ENCODE data around the gene GALNT1. TPM values are rescaled to one million over a fixed set of nuclear protein-coding genes. Genes with fewer than 3 reads are reported as not detected.

GALNT1 gene
- total RNA-seq, 1 experiment from 2014 or later, result 62.6 TPM

- H3K36me3 ChIP-seq, result peaks cover 25% of the 10 kb centered on the region
- DNase-seq, result no peak
- H3K9me3 ChIP-seq, result no peaks in the 10 kb centered on the region
Observed at GRCh38 chr18:35711227-35711626, 129.7 kb downstream of the GALNT1 start.

GRCh38 chr18:35713545-35713944, 132.0 kb downstream of the GALNT1 start:
- no peak overlapping the region for H3K4me3 ChIP-seq
- peaks cover 25% of the 10 kb centered on the region for H3K36me3 ChIP-seq
- no peaks in the 10 kb centered on the region for H3K9me3 ChIP-seq
- no peak for DNase-seq
- H3K27me3 ChIP-seq, result no peaks in the 10 kb centered on the region

More at GRCh38 chr18:35711227-35711626, 129.7 kb downstream of the GALNT1 start:
- Histone ChIP-seq H3K4me3 (no peak overlapping the region), H3K27me3 (no peaks in the 10 kb centered on the region)

GRCh38 chr18:35714539-35714938, 133.0 kb downstream of the GALNT1 start:
- H3K27me3 ChIP-seq, result no peaks in the 10 kb centered on the region
- no peak for DNase-seq
- peaks cover 22% of the 10 kb centered on the region for H3K36me3 ChIP-seq

GRCh38 chr18:35715139-35715538, 133.6 kb downstream of the GALNT1 start:
- Histone ChIP-seq H3K36me3 (peaks cover 16% of the 10 kb centered on the region), H3K4me3 (no peak overlapping the region), H3K27me3 (no peaks in the 10 kb centered on the region), H3K9me3 (peaks cover 5% of the 10 kb centered on the region; the same call in 1 of the 2 replicates)
- DNase-seq, result no peak

More at GRCh38 chr18:35714539-35714938, 133.0 kb downstream of the GALNT1 start:
- Histone ChIP-seq H3K4me3 (no peak overlapping the region), H3K9me3 (peaks cover 5% of the 10 kb centered on the region; the same call in 1 of the 2 replicates)

- Histone ChIP-seq H3K36me3 (peaks cover 12% of the 10 kb centered on the region), H3K9me3 (peaks cover 5% of the 10 kb centered on the region; the same call in 1 of the 2 replicates), H3K4me3 (no peak overlapping the region), H3K27me3 (no peaks in the 10 kb centered on the region)
- DNase-seq, result no peak
Observed at GRCh38 chr18:35716169-35716831, 134.8 kb downstream of the GALNT1 start.

- peaks cover 5% of the 10 kb centered on the region; the same call in 1 of the 2 replicates for H3K9me3 ChIP-seq
- H3K27me3 ChIP-seq, result no peaks in the 10 kb centered on the region
- H3K36me3 ChIP-seq, result peaks cover 12% of the 10 kb centered on the region
- H3K4me3 ChIP-seq, result no peak overlapping the region
- DNase-seq, result no peak
Observed at GRCh38 chr18:35717182-35717581, 135.6 kb downstream of the GALNT1 start.

- Histone ChIP-seq H3K36me3 (no peaks in the 10 kb centered on the region), H3K4me3 (no peak overlapping the region), H3K27me3 (no peaks in the 10 kb centered on the region), H3K9me3 (peaks cover 5% of the 10 kb centered on the region)
- no peak for DNase-seq
Observed at GRCh38 chr18:35721431-35722081, 140.0 kb downstream of the GALNT1 start.

GRCh38 chr18:35728676-35729075, 147.1 kb downstream of the GALNT1 start:
- no peaks in the 10 kb centered on the region for H3K27me3 ChIP-seq
- H3K36me3 ChIP-seq, result no peaks in the 10 kb centered on the region
- no peak overlapping the region for H3K4me3 ChIP-seq
- no peaks in the 10 kb centered on the region; the same call in 1 of the 2 replicates for H3K9me3 ChIP-seq
- DNase-seq, result no peak

GRCh38 chr18:35729991-35730668, 148.6 kb downstream of the GALNT1 start:
- Histone ChIP-seq H3K36me3 (no peaks in the 10 kb centered on the region), H3K27me3 (no peaks in the 10 kb centered on the region), H3K4me3 (no peak overlapping the region), H3K9me3 (no peaks in the 10 kb centered on the region; the same call in 1 of the 2 replicates)
- DNase-seq, result no peak

- no peaks in the 10 kb centered on the region for H3K27me3 ChIP-seq
- no peak for DNase-seq
- no peaks in the 10 kb centered on the region; the same call in 1 of the 2 replicates for H3K9me3 ChIP-seq
- H3K36me3 ChIP-seq, result no peaks in the 10 kb centered on the region
- H3K4me3 ChIP-seq, result no peak overlapping the region
Observed at GRCh38 chr18:35730691-35731370, 149.3 kb downstream of the GALNT1 start.

GRCh38 chr18:35731701-35732100, 150.2 kb downstream of the GALNT1 start:
- no peak for DNase-seq
- Histone ChIP-seq H3K36me3 (no peaks in the 10 kb centered on the region), H3K27me3 (no peaks in the 10 kb centered on the region), H3K9me3 (no peaks in the 10 kb centered on the region; the same call in 1 of the 2 replicates), H3K4me3 (no peak overlapping the region)

- H3K4me3 ChIP-seq, result no peak overlapping the region
- no peaks in the 10 kb centered on the region for H3K36me3 ChIP-seq
- H3K27me3 ChIP-seq, result no peaks in the 10 kb centered on the region
- H3K9me3 ChIP-seq, result no peaks in the 10 kb centered on the region; the same call in 1 of the 2 replicates
- DNase-seq, result no peak
Observed at GRCh38 chr18:35732162-35732561, 150.6 kb downstream of the GALNT1 start.

GRCh38 chr18:35732636-35733035, 151.1 kb downstream of the GALNT1 start:
- DNase-seq, result peak; percentile 42
- Histone ChIP-seq H3K9me3 (no peaks in the 10 kb centered on the region; the same call in 1 of the 2 replicates), H3K36me3 (no peaks in the 10 kb centered on the region), H3K4me3 (no peak overlapping the region), H3K27me3 (no peaks in the 10 kb centered on the region)

GRCh38 chr18:35733408-35733807, 151.9 kb downstream of the GALNT1 start:
- Histone ChIP-seq H3K9me3 (no peaks in the 10 kb centered on the region; the same call in 1 of the 2 replicates), H3K4me3 (no peak overlapping the region), H3K27me3 (no peaks in the 10 kb centered on the region), H3K36me3 (no peaks in the 10 kb centered on the region)
- DNase-seq, result no peak

- DNase-seq, result no peak
- Histone ChIP-seq H3K27me3 (no peaks in the 10 kb centered on the region), H3K9me3 (no peaks in the 10 kb centered on the region), H3K36me3 (no peaks in the 10 kb centered on the region), H3K4me3 (no peak overlapping the region)
Observed at GRCh38 chr18:35736696-35737095, 155.2 kb downstream of the GALNT1 start.

GRCh38 chr18:35739778-35740177, 158.2 kb downstream of the GALNT1 start:
- DNase-seq, result no peak
- H3K36me3 ChIP-seq, result no peaks in the 10 kb centered on the region
- no peak overlapping the region for H3K4me3 ChIP-seq
- H3K27me3 ChIP-seq, result no peaks in the 10 kb centered on the region
- H3K9me3 ChIP-seq, result no peaks in the 10 kb centered on the region

GRCh38 chr18:35740656-35741055, 159.1 kb downstream of the GALNT1 start:
- H3K36me3 ChIP-seq, result no peaks in the 10 kb centered on the region
- DNase-seq, result no peak
- H3K4me3 ChIP-seq, result no peak overlapping the region
- no peaks in the 10 kb centered on the region for H3K9me3 ChIP-seq
- no peaks in the 10 kb centered on the region for H3K27me3 ChIP-seq

All from MG63 (cell line).